ENCODE data around the gene MAGED2. TPM values are rescaled to one million over a fixed set of nuclear protein-coding genes. Genes with fewer than 3 reads are reported as not detected.
"Not testable (repeated sequence)": the region's sequence is repeated elsewhere in the genome, so short reads cannot be mapped to it uniquely, and the experiment has no call there.

MAGED2 gene
- total and polyA plus RNA-seq, 12 donors = 55.1 to 130 (median 96.0) TPM

GRCh38 chrX:54842607-54843006, 35.1 kb downstream of the MAGED2 start:
- WGBS, 2 donors = 95 to 96% methylated on average over 1 of the region's 1 CpG
- Histone ChIP-seq H3K4me3 (no peak overlapping the region), H3K27ac (no peak overlapping the region), H3K9me3 (peaks cover 0 to 3% (median 0%) of the 10 kb centered on the region in 11 donors), H3K36me3 (no peaks in the 10 kb centered on the region), H3K27me3 (peaks cover 0 to 16% (median 0%) of the 10 kb centered on the region in 7 donors), H3K4me1 (no peaks in the 10 kb centered on the region)
- no peak for TF ChIP-seq CTCF (IDR thresholded peaks at IDR 0.05)
- ATAC-seq (no peak), DNase-seq (no peak)
- intact Hi-C loops (cut with DNase I) = no loop called here

- DNase-seq (no peak), ATAC-seq (no peak)
- TF ChIP-seq CTCF (IDR thresholded peaks at IDR 0.05) = no peak
- peaks cover 0 to 5% (median 0%) of the 10 kb centered on the region in 11 donors for H3K9me3 ChIP-seq
- intact Hi-C loops (cut with DNase I) = no loop called here
- no peaks in the 10 kb centered on the region for H3K4me1 ChIP-seq
- H3K27ac ChIP-seq = no peak overlapping the region
- peaks cover 0 to 15% (median 0%) of the 10 kb centered on the region in 7 donors for H3K27me3 ChIP-seq
- H3K36me3 ChIP-seq = no peaks in the 10 kb centered on the region
- WGBS, 2 donors = 90% methylated on average over 2 of the region's 2 CpGs
- no peak overlapping the region for H3K4me3 ChIP-seq
These were observed 35.5 kb downstream of the MAGED2 start for GRCh38 chrX:54843050-54843449.

GRCh38 chrX:54847700-54848099, 40.2 kb downstream of the MAGED2 start:
- H3K4me1 ChIP-seq; H3K9me3 ChIP-seq; H3K27me3 ChIP-seq; DNase-seq; H3K4me3 ChIP-seq; H3K27ac ChIP-seq; ATAC-seq; intact Hi-C loops (cut with DNase I); H3K36me3 ChIP-seq: not testable (repeated sequence)
- WGBS, 2 donors = 44 to 94% methylated on average over 2 of the region's 2 CpGs

- H3K36me3 ChIP-seq = no peaks in the 10 kb centered on the region
- intact Hi-C loops (cut with DNase I) = no loop called here
- no peak for TF ChIP-seq CTCF (IDR thresholded peaks at IDR 0.05)
- 44 to 62% methylated on average over 2 of the region's 2 CpGs for WGBS, 2 donors
- no peaks in the 10 kb centered on the region for H3K4me1 ChIP-seq
- peaks cover 0 to 5% (median 0%) of the 10 kb centered on the region in 7 donors for H3K27me3 ChIP-seq
- ATAC-seq (no peak), DNase-seq (no peak)
- H3K9me3 ChIP-seq = peaks cover 0 to 17% (median 0%) of the 10 kb centered on the region in 11 donors
- no peak overlapping the region for H3K4me3 ChIP-seq
- no peak overlapping the region for H3K27ac ChIP-seq
These were observed 57.7 kb downstream of the MAGED2 start for GRCh38 chrX:54865208-54865607.

Other genes with a start within 250 kb of the MAGED2 start
- gene ITIH6, start 9.5 kb upstream of the MAGED2 start, total RNA-seq = not detected
- gene ITIH6, start 9.5 kb upstream of the MAGED2 start, polyA plus RNA-seq = not detected
- 1 to 10 TPM; 1.4 to 4.1 (median 3.2) TPM for gene TRO, start 113.1 kb downstream of the MAGED2 start, total RNA-seq
- 1 to 10 TPM; 1.9 to 5.3 TPM for gene TRO, start 113.1 kb downstream of the MAGED2 start, polyA plus RNA-seq
- gene PFKFB1, start 186.4 kb downstream of the MAGED2 start, total RNA-seq = under 1 TPM in 5 of 10 donors, not detected in 5; 0.12 to 0.59 (median 0.24) TPM
- under 1 TPM in 1 of 2 donors, not detected in 1; 0.13 TPM for gene PFKFB1, start 186.4 kb downstream of the MAGED2 start, polyA plus RNA-seq
- gene APEX2, start 192.6 kb downstream of the MAGED2 start, total RNA-seq = 10 to 100 TPM in 4 of 10 donors, 1 to 10 TPM in 6; 8.7 to 12.5 (median 9.8) TPM
- gene APEX2, start 192.6 kb downstream of the MAGED2 start, polyA plus RNA-seq = 1 to 10 TPM; 3.7 to 9.4 TPM
- 1 to 10 TPM in 8 of 10 donors, under 1 TPM in 2; 0.61 to 3.8 (median 1.5) TPM for gene ALAS2, start 223.2 kb downstream of the MAGED2 start, total RNA-seq
- gene ALAS2, start 223.2 kb downstream of the MAGED2 start, polyA plus RNA-seq = under 1 TPM in 1 of 2 donors, not detected in 1; 0.04 TPM

Measured in heart right ventricle (tissue), 16 donors.